ENCODE measurements around the gene GYPE. TPM values are rescaled to one million over a fixed set of nuclear protein-coding genes. Genes with fewer than 3 reads are reported as not detected.
"Not testable (repeated sequence)": the region's sequence is repeated elsewhere in the genome, so short reads cannot be mapped to it uniquely, and the experiment has no call there.

The GYPE gene
- total RNA-seq, 1 donor from 2014 or later = not detected

- DNase-seq (ENCODE audit: extremely low read depth, low read depth, low spot score) = not testable (repeated sequence)
Observed at GRCh38 chr4:143870523-143871268, 34.7 kb downstream of the GYPE start.

- DNase-seq (ENCODE audit: extremely low read depth, low read depth, low spot score) = not testable (repeated sequence)
Observed at GRCh38 chr4:143869925-143870324, 35.4 kb downstream of the GYPE start.

- DNase-seq (ENCODE audit: extremely low read depth, low read depth, low spot score) = not testable (repeated sequence)
Observed at GRCh38 chr4:143862716-143863115, 42.6 kb downstream of the GYPE start.

- DNase-seq (ENCODE audit: extremely low read depth, low read depth, low spot score) = no peak
Observed at GRCh38 chr4:143858456-143858855, 46.9 kb downstream of the GYPE start.

- not testable (repeated sequence) for DNase-seq (ENCODE audit: extremely low read depth, low read depth, low spot score)
Observed at GRCh38 chr4:143857391-143858336, 47.7 kb downstream of the GYPE start.

GRCh38 chr4:143856017-143856557, 49.3 kb downstream of the GYPE start:
- DNase-seq (ENCODE audit: extremely low read depth, low read depth, low spot score) = not testable (repeated sequence)

- DNase-seq (ENCODE audit: extremely low read depth, low read depth, low spot score) = not testable (repeated sequence)
Observed at GRCh38 chr4:143854645-143855044, 50.7 kb downstream of the GYPE start.

- not testable (repeated sequence) for DNase-seq (ENCODE audit: extremely low read depth, low read depth, low spot score)
Observed at GRCh38 chr4:143849296-143849695, 56.1 kb downstream of the GYPE start.

- not testable (repeated sequence) for DNase-seq (ENCODE audit: extremely low read depth, low read depth, low spot score)
Observed at GRCh38 chr4:143843506-143843832, 61.9 kb downstream of the GYPE start.

- not testable (repeated sequence) for DNase-seq (ENCODE audit: extremely low read depth, low read depth, low spot score)
Observed at GRCh38 chr4:143842624-143843505, 62.5 kb downstream of the GYPE start.

- DNase-seq (ENCODE audit: extremely low read depth, low read depth, low spot score) = not testable (repeated sequence)
Observed at GRCh38 chr4:143839413-143839812, 65.9 kb downstream of the GYPE start.

- not testable (repeated sequence) for DNase-seq (ENCODE audit: extremely low read depth, low read depth, low spot score)
Observed at GRCh38 chr4:143834196-143834595, 71.2 kb downstream of the GYPE start.

- DNase-seq (ENCODE audit: extremely low read depth, low read depth, low spot score) = not testable (repeated sequence)
Observed at GRCh38 chr4:143833676-143834075, 71.7 kb downstream of the GYPE start.

- DNase-seq (ENCODE audit: extremely low read depth, low read depth, low spot score) = not testable (repeated sequence)
Observed at GRCh38 chr4:143830576-143830975, 74.8 kb downstream of the GYPE start.

GRCh38 chr4:143829239-143829620, 76.1 kb downstream of the GYPE start:
- DNase-seq (ENCODE audit: extremely low read depth, low read depth, low spot score) = not testable (repeated sequence)

Other genes with a start within 250 kb of the GYPE start
- not detected in 2 replicates for gene FREM3, start 204.9 kb downstream of the GYPE start, total RNA-seq
- gene GYPB, start 113.8 kb upstream of the GYPE start, total RNA-seq = not detected in 2 replicates
- not detected in 2 replicates for gene GYPA, start 235.2 kb upstream of the GYPE start, total RNA-seq

Measured in glomerular endothelial cell (primary cell).